IPS-NIHi11 (cell line): Measurements from ENCODE around the gene BBOX1.
"Not testable (repeated sequence)": the region's sequence is repeated elsewhere in the genome, so short reads cannot be mapped to it uniquely, and the experiment has no call there.

Experiments used
- DNase-seq: peaks from one replicate; pipeline ENCODE4 v3.0.0; 2012; ENCODE audit warnings: mixed read lengths, low spot score

Gene BBOX1

GRCh38 chr11:27084518-27084917 is 43.9 kb downstream of the BBOX1 start:
- no peak for DNase-seq

DNA sequence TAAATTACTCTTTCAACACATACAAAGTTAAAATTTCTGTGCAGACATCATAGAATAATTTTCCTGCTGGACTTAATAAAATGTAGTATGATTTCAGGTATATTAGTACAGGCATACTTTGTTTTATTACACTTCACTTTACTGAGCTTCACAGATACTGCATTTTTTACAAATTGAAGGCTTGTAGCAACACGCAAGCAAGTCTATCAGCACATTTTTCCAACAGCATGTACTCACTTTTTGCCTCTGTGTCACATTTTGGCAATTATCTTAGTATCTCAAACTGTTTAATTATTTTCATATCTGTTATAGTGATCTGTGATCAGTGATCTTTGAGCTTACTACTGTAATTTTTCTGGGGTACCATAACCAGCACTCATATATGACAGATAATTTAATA is 44.5 kb downstream of the BBOX1 start:
- no peak for DNase-seq

DNA sequence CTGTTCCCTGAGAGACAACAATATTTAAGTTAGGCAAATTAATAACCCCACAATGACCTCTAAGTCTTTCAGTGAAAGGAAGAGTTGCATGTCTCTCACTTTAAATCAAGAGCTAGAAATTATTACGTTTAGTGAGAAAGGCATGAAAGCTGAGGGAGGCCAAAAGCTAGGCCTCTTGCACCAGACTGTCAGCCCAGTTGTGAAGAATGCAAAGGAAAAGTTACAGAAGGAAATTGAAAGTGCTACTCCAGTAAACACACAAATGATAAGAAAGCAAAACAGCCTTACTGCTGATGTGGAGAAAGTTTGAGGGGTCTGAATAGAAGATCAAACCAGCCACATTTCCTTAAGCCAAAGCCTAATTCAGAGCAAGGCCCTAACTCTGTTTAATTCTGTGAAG is 45.0 kb downstream of the BBOX1 start:
- DNase-seq = no peak

DNA sequence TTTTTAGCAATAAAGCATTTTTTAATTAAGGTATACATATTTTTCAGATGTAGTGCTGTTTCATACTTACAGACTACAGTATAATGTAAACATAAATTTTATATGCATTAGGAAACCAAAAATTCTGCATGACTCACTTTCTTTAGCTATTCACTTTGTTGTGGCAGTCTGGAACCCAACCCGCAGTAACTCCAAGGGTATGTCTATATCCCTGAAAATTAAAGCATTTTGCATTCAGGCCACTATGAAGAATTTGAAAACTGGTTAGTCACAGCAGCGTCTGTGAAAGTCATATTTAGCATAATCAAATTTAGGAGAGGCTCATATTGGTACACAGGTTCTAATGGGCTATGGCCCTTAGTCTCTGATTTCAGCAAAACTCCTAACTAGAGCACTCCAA is 46.8 kb downstream of the BBOX1 start:
- DNase-seq = no peak

GRCh38 chr11:27088353-27088752 is 47.7 kb downstream of the BBOX1 start:
- no peak for DNase-seq

DNA sequence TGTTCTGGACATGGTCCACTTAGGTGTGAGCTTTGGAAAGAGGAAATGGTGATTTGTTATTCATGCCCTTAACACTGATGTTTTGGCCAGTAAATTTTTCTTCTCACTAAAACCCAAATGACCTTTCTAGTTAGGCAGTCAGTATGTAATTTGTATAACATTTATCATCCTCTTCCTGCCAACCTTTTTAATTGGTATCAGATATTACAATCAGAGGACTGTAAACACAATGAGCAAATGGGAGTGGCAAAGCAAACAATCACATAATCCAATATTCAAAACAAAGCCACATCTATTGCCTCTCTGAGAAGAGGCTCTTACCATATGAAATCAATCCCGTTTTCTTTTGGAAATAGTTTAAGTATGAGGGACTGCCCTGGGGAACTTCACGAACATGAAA is 49.1 kb downstream of the BBOX1 start:
- DNase-seq = no peak

GRCh38 chr11:27090357-27090948 is 49.8 kb downstream of the BBOX1 start:
- not testable (repeated sequence) for DNase-seq

DNA sequence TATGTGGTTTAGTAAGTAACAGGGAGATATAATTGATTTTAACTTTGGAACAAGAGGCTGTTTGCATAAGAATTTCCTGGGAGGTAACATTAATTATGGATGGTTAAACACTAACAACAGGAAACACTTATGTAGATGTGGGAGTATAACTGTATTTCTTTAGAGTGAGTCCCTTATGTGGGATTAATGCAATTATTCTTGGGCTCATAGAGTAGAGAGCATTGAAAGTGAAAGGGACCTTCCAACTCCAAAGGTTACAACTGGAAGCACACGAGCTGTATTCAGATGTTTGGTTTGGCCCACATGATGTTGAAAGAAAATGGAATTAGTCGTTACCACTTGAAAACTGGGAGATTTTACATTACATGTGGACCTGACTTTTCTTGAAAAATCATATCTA is 53.5 kb downstream of the BBOX1 start:
- DNase-seq = no peak

- no peak for DNase-seq
Observed at GRCh38 chr11:27095059-27095458, 54.4 kb downstream of the BBOX1 start.

DNA sequence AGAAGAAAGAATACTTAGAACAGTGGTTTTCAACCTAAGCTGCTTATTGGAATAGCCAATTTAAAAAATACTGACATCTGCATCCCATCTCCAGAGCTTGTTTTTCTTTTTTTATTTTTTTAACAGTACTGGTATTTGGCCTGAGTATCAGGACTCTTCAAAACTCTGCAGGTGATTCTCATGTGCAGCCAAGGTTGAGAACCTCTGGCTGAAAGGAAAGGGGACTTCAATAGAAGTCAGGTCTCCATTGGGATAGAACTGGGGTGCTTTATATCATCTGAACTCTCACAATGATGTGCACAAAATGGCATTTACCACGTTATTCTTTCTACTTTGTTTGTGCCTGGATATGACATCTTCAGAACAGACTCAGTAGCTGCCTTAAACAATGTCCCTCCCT is 55.3 kb downstream of the BBOX1 start:
- no peak for DNase-seq

- DNase-seq = no peak
Observed at GRCh38 chr11:27097551-27097950, 56.9 kb downstream of the BBOX1 start.

- no peak for DNase-seq
Observed at GRCh38 chr11:27100534-27100933, 59.9 kb downstream of the BBOX1 start.

GRCh38 chr11:27107548-27107947 is 66.9 kb downstream of the BBOX1 start:
- no peak for DNase-seq

DNA sequence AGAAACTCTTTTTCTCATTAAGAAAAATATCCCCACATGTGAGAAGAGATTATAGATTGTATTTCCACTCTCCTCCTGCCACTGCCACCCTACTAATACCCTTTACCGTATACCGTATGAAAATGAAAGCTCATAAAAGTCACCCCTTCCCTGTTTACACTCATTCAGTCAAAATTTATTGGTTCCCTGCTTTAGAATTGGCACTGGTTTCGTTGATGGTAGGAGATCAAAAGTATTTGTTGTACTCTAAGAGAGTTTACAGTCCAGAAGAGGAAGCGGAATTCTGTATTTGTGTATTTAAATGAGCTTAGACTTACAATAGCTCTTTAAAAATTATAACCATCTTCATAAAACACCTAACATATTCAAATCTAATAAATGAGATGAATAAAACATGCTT is 68.2 kb downstream of the BBOX1 start:
- DNase-seq = no peak

DNA sequence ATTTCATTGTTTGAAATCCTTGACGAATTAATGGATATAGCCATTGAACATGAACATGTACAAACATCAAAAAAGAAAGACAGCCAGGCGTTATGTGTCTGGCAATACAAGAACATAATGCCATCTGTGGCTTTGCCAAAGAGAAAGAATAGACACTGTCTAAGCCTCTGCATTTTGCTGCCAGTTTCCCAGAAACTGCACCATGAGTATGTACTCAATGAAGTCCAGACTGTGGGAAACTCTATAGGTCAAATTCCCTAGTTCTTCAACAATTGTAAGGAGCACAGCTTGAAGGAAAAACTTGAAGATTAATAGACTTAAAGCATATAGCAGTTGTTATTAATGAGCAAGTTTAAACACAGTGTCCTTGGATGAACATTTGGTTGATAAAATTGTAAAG is 71.3 kb downstream of the BBOX1 start:
- DNase-seq = no peak

DNA sequence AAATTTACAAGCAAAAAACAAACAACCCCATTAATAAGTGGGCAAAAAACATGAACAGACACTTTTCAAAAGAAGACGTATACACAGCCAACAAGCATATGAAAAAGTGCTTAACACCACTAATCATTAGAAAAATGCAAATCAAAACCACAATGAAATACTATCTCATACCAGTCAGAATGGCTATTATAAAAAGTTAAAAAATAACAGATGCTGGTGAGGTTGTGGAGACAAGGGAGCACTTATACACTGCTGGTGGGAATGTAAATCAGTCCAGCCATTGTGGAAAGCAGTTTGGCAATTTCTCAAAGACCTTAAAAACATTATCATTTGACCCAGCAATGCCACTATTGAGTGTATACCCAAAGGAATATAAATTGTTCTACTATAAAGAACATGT is 72.3 kb downstream of the BBOX1 start:
- no peak for DNase-seq

GRCh38 chr11:27115051-27115650 is 74.5 kb downstream of the BBOX1 start:
- DNase-seq = no peak

DNA sequence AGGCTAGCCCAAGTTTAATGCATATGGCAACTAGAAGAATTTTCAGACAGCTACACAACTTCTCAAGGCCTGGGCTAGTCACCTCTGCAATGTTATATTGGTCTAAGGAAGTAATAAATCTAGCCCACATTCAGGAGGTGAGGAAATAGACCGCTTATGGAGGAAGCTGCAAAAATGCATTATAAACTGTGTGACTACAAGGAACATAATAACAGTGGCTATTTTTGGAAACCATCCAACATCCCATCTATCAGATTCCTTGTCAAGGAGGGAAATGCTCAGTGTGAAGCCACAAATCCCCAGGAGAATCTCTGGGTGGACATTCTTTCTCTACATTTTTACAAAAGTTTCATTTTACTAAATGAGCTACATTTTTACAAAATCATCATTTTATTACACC is 76.1 kb downstream of the BBOX1 start:
- no peak for DNase-seq

DNA sequence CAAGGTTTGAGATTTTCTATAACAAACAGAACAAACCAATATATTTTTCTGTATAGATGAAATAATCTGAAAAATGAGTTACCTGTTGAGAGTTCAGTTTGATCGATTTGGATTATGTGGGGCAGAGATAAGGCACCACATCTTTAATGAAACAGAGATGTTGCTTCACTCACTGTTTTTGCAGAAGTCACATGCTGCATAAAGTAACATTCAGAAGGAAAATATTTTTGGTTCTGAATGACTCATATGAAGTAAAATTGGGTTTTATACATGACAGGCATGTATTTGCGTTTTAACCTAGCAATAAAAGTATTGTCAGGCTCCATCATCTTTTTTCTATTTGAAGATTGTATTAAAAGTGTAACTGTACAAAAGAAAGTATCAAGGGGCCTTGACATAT is 77.8 kb downstream of the BBOX1 start:
- no peak for DNase-seq

DNA sequence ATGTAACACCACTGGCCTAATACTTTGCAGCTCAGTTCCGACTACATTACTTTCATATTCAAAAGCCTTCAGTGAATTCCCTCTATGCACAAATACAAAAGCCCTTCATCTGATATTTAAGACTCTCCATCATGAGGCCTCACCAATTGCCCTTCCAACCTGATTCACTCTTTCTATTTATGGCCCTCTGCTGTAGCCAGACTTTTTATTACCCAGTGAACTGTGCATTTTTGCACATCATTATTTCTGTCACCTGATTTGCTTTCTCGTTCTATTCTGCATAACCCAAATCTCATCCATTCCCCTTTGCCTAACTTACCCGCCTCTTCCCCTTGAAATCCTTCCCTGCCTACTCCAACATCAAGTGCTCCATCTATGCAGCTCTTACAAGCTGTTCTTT is 78.3 kb downstream of the BBOX1 start:
- no peak for DNase-seq

DNA sequence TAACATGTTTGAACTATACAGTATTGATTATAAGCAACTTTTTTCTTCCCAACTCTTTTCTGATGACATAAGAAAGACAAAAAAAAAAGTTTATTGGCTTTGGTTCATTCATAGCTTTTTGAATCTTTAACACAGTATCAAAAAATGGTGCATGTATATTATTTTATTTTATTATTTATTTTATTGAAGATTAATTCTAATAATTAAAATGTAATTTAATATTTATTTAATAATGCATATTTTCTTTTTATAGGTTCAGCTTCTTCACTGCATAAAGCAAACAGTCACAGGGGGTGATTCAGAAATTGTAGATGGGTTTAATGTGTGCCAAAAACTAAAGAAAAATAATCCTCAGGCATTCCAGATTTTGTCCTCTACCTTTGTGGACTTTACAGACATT is 78.8 kb downstream of the BBOX1 start:
- DNase-seq = no peak

- no peak for DNase-seq
Observed at GRCh38 chr11:27120211-27120610, 79.6 kb downstream of the BBOX1 start.

- DNase-seq = no peak
Observed at GRCh38 chr11:27122001-27122400, 81.4 kb downstream of the BBOX1 start.

DNA sequence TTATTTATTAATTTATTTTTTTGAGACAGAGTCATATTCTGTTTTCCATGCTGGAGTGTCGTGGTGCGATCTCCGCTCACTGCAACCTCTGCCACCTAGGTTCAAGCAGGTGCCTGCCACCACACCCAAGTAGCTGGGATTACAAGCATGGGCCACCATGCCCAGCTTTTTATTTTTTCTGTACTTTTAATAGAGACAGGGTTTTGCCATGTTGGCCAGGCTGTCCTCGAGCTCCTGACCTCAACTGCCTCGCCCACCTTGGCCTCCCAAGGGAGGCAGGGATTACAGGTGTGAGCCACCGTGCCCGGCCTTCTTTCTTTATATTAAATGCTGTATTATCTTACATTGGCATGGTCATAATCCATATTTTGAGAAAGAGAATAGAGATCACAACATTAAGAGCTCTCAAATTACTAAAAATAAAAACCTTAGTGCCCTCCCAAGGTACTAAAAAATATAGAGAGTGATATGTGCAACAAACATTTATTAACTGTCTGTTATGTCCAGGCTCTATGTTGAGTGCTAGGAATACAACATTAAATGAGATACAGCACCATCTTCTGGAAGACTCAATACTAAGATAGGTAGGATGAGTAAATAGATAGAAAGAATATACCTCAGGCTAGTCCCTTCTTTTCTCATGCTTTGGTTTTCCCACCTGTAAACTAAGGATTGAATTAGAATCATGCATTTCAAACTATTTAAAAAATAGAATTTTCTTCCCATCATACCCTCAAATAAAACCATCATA is 84.1 kb downstream of the BBOX1 start:
- no peak for DNase-seq
